GDM1 (cell line): ENCODE measurements around the gene PRSS56.
"Not testable (repeated sequence)": the region's sequence is repeated elsewhere in the genome, so short reads cannot be mapped to it uniquely, and the experiment has no call there.

Source experiments
- DNase-seq: peaks from one replicate; lab custom pipeline; 2025; lab: John Stamatoyannopoulos, UW

The PRSS56 gene

DNA sequence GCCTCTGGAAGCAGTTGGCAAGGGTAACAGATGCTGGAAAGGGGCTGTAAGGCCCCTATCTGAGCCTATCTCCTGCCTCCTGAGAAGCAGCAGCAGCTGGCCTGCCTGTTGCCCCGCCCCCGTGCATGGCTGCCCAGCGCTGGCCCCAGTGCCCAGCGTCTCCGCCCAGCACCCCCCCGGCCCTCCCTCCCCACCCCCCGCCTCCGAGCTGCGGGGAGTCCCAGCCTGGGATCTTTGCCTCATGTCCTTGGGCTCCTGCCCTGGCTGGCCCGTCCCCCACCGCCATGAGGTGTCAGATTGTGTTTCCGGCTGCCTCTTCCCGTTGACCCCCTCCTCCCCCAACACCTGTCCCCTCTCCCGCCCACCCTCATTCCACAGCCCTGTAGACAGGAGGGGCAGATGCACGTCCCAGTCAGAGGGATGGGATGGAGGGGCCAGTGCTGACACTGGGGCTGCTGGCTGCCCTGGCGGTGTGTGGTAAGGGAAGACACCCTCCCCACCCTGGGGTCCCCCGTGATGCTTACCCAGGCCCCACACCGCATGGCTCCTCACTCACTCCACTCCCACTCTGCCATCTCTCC is 5.7 kb downstream of the PRSS56 start, which contains the start of gene CHRND:
Gene CHRND (plus strand): TSS at position 370 of the 581 bp plus-strand sequence. CDS start 56 bp downstream, at position 426.
- DNase-seq: no peak

- no peak for DNase-seq
Measured at GRCh38 chr2:232526372-232526941, 6.3 kb downstream of the PRSS56 start.

- DNase-seq: no peak
Measured at GRCh38 chr2:232527905-232528470, 7.8 kb downstream of the PRSS56 start.

DNA sequence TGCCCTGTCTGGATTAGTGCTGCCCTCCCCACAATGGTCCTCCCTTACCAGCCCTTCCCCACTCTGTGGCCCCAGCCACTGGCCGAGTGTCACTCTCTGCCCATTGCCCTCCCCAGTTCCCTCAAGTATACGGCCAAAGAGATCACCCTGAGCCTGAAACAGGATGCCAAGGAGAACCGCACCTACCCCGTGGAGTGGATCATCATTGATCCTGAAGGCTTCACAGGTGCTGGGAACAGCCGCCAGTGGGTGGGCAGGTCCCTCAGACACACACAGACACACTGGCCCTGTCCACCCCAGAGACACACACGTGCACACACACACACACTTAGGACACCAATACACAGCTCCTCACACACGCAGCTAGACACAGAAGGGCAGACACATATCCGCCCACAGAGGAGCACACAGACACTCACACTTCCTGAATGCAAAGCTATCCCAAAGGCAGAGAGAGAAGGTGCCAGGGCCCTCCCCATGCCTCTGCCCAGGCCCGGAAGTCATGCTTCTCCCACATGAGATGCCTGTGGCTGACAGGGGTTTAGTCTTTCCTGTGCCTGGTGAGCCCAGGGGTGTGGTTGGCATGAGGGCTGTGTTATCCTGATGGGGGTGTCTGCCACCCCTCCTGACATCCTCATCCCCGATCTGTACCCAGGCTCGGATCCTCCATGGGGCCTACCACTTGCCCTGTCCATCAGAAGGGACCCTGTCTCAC is 8.7 kb downstream of the PRSS56 start:
- no peak for DNase-seq

- DNase-seq: no peak
Measured at GRCh38 chr2:232529806-232530547, 9.8 kb downstream of the PRSS56 start.

DNA sequence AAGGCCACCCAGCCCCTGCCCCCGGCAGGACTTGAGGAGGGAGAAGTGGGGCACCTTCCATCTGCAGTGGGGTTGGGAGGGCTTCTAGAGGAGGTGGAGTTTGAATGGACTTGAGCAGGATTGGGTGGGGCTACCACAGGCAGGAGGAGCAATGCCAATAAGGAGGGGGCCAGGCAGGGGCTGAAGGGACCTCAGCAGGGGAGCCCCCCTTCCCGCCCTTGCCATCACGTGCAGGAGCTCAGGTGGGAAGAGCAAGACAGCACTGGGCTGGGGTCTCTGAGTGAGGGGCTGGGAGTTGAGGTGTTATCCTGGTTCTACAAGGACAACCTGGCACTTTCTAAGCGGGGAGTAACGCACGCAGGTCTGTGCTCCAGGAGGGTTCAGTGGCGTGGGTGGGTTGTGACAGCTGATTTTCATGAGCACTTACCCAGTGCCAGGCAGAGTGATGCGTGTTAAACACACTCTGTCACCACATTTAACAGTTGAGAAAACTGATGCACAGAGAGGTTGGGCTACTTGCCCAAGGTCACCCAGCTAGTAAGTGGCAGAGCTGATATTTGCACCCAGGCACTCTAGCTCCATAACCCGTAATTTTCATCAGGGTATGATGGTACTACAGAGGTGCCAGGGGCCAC is 10.6 kb downstream of the PRSS56 start:
- DNase-seq: no peak

DNA sequence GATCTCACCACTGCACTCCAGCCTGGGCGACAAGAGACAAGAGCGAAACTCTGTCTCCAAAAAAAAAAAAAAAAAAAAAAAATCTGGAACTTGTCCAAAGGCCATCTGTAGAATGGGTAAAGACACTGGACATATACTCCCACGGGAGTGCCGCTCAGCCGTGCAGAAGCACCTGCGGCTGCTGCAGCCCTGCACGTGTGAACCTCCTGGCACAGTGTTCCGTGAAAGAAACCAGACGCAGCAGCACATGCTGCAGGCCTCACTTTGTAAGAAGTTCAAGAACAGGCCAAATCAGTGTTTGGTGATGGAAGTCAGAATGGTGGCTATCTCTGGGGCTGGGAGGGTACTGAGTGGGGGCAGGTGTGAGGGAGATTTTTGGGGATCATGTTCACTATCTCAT is 12.2 kb downstream of the PRSS56 start:
- no peak for DNase-seq

GRCh38 chr2:232532821-232533220 is 12.6 kb downstream of the PRSS56 start:
- not testable (repeated sequence) for DNase-seq

DNA sequence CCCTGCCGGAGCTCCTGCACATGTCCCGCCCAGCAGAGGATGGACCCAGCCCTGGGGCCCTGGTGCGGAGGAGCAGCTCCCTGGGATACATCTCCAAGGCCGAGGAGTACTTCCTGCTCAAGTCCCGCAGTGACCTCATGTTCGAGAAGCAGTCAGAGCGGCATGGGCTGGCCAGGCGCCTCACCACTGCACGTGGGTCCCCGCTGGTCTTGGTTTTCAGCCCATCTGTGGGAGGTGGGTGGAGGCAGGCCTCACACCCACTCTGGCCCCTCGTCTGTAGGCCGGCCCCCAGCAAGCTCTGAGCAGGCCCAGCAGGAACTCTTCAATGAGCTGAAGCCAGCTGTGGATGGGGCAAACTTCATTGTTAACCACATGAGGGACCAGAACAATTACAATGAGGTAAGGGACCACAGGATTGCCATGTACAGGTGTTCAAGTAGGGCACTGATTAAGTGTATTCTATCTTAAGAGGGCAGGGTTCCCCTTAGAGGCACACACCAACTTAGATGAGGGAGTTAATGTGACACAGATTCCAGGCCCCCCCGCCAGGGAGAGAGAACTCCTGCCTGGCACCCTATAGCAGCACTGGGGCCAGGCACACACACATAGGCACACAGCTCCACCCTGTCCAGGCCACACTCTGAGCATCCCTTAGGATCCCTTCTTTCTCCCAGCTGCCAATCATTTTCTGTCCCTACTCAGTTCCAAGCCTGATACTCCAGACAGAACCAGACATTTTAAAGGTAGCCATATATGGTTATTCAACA is 13.9 kb downstream of the PRSS56 start:
- DNase-seq: no peak

DNA sequence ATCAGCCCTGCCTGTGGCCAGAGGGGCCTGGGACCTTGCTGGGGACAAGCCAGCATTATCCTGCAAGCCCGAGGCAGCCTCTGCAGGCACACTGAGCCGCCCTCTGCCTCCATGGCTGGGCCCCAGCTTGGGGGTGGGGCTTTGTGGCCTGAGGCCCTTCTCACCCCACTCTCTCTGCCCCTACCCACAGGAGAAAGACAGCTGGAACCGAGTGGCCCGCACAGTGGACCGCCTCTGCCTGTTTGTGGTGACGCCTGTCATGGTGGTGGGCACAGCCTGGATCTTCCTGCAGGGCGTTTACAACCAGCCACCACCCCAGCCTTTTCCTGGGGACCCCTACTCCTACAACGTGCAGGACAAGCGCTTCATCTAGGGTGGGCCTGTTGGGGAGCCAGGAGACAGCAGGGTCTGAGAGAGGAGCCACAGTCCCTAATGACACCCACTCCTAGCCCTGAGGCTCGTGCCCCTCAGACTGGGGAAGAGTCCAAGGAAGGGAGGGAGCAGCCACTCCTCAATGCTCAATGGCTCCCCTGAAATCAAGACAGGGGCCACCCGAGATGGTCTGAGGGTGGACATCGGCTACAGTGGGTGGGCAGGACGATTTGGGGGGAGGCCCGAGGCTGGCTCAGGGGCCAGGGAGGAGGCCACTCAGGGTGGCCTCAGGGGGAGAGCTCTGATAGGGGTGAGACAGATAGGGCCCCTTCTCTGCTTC is 14.9 kb downstream of the PRSS56 start:
- DNase-seq: no peak

- no peak for DNase-seq
Measured at GRCh38 chr2:232535761-232536530, 15.8 kb downstream of the PRSS56 start.

DNA sequence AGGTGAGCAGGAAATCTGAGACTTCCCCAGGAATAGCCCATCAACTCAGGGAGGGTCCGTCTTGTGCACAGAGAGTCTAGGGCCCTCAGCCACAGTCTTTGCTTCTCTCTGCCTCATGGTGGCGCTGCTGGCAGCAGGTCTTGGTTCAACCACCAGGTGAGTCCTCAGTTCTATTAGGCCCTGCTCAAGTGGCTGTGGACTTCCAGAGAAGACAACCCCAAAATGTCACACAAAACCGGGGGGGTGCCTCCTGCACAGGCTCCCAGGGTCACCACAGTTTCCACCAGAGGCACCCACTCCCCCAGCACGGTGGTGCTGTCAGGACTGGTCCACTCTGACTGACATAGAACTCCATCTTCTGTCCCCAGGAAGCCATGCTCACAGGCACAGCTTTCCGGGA is 16.9 kb downstream of the PRSS56 start:
- no peak for DNase-seq

- no peak for DNase-seq
Measured at GRCh38 chr2:232537499-232537898, 17.3 kb downstream of the PRSS56 start.

DNA sequence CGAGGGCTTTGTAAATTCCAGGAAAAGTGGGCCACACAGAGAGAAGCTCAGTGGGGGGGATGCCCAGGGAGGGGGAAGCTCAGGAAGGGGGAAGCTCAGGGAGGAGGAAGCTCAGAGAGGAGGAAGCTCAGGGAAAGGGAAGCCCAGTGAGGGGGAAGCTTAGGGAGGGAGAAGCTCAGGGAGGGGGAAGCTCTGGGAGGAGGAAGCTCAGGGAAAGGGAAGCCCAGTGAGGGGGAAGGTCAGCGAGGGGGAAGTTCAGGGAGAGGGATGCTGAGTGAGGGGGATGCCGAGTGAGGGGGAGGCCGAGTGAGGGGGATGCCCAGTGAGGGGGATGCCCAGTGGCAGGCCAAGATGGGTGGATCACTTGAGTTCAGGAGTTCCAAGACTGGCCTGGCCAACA is 18.5 kb downstream of the PRSS56 start:
- DNase-seq: peak; percentile 10

DNA sequence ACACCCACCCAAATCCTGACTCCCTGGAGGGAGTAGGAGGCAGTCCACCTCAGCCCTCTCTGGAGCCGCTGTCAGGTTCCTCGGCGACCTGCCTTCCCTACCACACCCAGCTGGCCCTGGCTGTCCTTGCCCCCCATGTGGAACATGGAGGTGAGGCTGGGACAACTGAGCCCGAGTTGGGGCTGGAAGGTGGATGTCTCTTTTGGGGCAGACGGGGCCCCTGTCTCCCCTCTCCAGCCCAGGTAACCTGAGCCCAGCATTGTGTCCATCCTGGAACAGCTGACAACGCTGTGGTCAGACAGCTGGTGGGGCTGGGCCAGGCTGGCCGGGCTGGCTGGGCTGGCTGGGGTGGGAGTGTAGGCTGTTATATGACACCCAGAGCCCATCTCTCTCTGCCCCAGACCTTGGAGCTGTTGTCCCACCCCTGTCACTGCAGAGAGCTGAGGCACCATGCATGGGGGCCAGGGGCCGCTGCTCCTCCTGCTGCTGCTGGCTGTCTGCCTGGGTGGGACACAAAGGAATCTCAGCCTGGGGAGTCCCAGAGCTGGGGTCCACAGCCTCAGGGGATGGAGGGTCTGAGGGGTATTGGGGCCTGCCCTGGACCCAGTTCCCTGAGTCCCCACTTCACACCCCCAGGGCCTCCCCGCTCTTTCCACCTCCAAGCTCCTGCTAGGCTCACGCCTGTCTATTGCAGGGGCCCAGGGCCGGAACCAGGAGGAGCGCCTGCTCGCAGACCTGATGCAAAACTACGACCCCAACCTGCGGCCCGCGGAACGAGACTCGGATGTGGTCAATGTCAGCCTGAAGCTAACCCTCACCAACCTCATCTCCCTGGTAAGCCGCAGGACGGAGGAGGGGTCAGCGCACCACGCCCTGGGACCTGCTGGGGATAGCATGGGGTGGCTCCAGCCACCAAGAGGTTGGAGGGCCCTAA is 19.4 kb downstream of the PRSS56 start, which contains the start of gene CHRNG:
Gene CHRNG (plus strand): TSS at position 395 of the 934 bp plus-strand sequence. CDS start 56 bp downstream, at position 451.
- DNase-seq: no peak

DNA sequence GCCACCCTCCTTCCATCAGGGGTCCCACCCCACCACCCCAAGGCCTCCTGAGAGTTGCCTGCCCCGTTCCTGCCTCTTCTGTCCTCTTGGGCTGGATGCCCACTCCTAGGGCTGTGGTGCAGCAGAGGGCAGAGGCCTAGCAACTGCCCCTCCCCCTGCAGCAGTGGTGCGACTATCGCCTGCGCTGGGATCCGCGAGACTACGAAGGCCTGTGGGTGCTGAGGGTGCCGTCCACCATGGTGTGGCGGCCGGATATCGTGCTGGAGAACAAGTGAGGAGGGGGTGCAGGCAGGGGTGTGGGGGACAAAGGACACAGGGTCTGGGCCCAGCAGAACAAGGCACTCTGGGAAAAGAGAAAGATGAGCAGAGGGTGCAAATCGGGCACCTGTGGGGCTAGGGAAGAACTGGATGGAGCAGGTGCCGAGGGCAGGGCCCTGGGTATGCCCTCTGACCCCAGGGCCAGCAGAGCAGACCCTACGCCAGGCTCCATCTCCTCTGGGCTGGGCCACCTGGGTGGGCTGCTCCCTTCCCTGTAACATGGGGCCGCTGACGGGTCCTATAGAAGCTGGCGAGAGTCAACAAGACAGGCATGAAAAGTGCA is 20.4 kb downstream of the PRSS56 start:
- no peak for DNase-seq

DNA sequence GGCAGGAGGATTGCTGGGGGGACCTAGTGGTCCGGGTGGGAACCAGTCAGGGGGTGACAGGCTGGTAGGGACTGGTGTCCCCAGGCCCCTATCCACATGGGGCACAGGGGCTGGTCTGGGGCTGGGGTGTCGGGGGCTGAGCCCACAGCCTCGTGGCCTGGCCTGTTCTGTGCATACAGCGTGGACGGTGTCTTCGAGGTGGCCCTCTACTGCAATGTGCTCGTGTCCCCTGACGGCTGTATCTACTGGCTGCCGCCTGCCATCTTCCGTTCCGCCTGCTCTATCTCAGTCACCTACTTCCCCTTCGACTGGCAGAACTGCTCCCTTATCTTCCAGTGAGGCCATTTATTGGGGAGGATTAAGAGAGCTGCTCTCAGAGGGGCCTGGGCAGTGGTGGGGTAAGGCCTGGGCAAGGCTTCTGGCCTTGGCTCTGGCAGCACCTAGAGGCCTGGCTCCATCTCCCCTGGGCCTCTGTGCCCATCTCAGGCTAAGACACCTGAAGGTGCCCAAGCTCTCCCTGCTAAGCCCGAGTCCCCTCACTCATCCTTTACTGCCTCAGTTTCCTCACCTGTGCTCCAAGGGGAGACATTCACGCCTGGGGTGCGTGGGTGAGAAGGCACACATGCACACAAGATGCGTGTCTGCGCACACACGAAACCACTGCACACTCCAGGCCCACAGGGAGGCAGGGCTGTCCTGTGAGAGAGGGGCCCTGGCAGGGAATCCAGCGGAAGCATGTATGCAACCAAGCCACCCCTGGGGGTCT is 21.2 kb downstream of the PRSS56 start:
- no peak for DNase-seq
